Measurements from ENCODE around the gene TUBG2.

Gene TUBG2

GRCh38 chr17:42698736-42699414 is 39.8 kb downstream of the TUBG2 start:
- Histone ChIP-seq H3K79me2 (ENCODE audit: insufficient read depth, low read length) (no peaks in the 10 kb centered on the region), H3K4me3 (ENCODE audit: low read length, poor library complexity, severe bottlenecking) (no peak overlapping the region), H3F3A (ENCODE audit: low read depth) (no peaks in the 10 kb centered on the region), H3K4me2 (ENCODE audit: low read depth, low read length, poor library complexity, severe bottlenecking) (no peak overlapping the region), H4K20me1 (ENCODE audit: insufficient read depth, low read length, poor library complexity, severe bottlenecking) (no peaks in the 10 kb centered on the region), H3K27me3 (ENCODE audit: insufficient read depth, low read length, poor library complexity, severe bottlenecking) (no peaks in the 10 kb centered on the region), H3K9me2 (replicated peaks; ENCODE audit: low read depth, low read length) (no peaks in the 10 kb centered on the region), H3K36me3 (ENCODE audit: insufficient read depth, low read length) (peaks cover 6% of the 10 kb centered on the region; the same call in 1 of the 2 replicates), H3K9ac (ENCODE audit: low read depth, low read length, poor library complexity, severe bottlenecking) (no peak overlapping the region), H3K4me1 (ENCODE audit: insufficient read depth, low read length, poor library complexity, severe bottlenecking) (no peaks in the 10 kb centered on the region), H3K9me3 (ENCODE audit: insufficient read depth, low read depth, low read length) (no peaks in the 10 kb centered on the region), H2AFZ (ENCODE audit: low read length) (no peak overlapping the region)
- TF ChIP-seq CTCF (conservative IDR thresholded peaks at IDR 0.05; ENCODE audit: low read length) (no peak), EZH2phosphoT487 (IDR thresholded peaks at IDR 0.05; ENCODE audit: borderline replicate concordance) (no peak)

DNA sequence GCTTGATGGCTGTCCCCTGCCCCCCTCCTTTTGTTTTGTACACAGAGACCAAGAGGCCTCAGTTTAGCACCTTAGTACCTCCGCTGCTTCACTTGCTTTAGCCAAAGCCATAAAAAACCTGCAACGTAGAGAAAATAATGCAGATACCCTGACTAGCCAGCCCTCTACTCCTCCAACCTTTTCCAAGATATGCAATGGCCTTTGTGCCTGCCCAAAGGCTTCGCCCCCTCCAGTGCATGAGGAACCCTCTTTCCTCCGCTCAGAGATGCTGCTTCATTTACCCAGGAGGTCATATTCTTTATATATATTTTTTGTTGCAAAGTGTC is 40.3 kb downstream of the TUBG2 start:
- Histone ChIP-seq H3K27me3 (ENCODE audit: insufficient read depth, low read length, poor library complexity, severe bottlenecking) (no peaks in the 10 kb centered on the region), H3K9me3 (ENCODE audit: insufficient read depth, low read depth, low read length) (no peaks in the 10 kb centered on the region), H3K4me1 (ENCODE audit: insufficient read depth, low read length, poor library complexity, severe bottlenecking) (no peaks in the 10 kb centered on the region), H3K4me3 (ENCODE audit: low read length, poor library complexity, severe bottlenecking) (no peak overlapping the region), H3F3A (ENCODE audit: low read depth) (no peaks in the 10 kb centered on the region), H3K9me2 (replicated peaks; ENCODE audit: low read depth, low read length) (no peaks in the 10 kb centered on the region), H3K9ac (ENCODE audit: low read depth, low read length, poor library complexity, severe bottlenecking) (no peak overlapping the region), H4K20me1 (ENCODE audit: insufficient read depth, low read length, poor library complexity, severe bottlenecking) (no peaks in the 10 kb centered on the region), H3K79me2 (ENCODE audit: insufficient read depth, low read length) (no peaks in the 10 kb centered on the region), H2AFZ (ENCODE audit: low read length) (no peak overlapping the region), H3K36me3 (ENCODE audit: insufficient read depth, low read length) (peaks cover 9% of the 10 kb centered on the region; the same call in 1 of the 2 replicates), H3K4me2 (ENCODE audit: low read depth, low read length, poor library complexity, severe bottlenecking) (no peak overlapping the region)
- no peak for TF ChIP-seq EZH2phosphoT487 (IDR thresholded peaks at IDR 0.05; ENCODE audit: borderline replicate concordance)
- TF ChIP-seq CTCF (conservative IDR thresholded peaks at IDR 0.05; ENCODE audit: low read length), result no peak

GRCh38 chr17:42700586-42701289 is 41.7 kb downstream of the TUBG2 start:
- Histone ChIP-seq H3K4me1 (ENCODE audit: insufficient read depth, low read length, poor library complexity, severe bottlenecking) (no peaks in the 10 kb centered on the region), H3F3A (ENCODE audit: low read depth) (no peaks in the 10 kb centered on the region), H3K9me3 (ENCODE audit: insufficient read depth, low read depth, low read length) (no peaks in the 10 kb centered on the region), H3K9me2 (replicated peaks; ENCODE audit: low read depth, low read length) (no peaks in the 10 kb centered on the region), H3K79me2 (ENCODE audit: insufficient read depth, low read length) (no peaks in the 10 kb centered on the region), H3K9ac (ENCODE audit: low read depth, low read length, poor library complexity, severe bottlenecking) (no peak overlapping the region), H2AFZ (ENCODE audit: low read length) (no peak overlapping the region), H3K36me3 (ENCODE audit: insufficient read depth, low read length) (peaks cover 22% of the 10 kb centered on the region; the same call in 1 of the 2 replicates), H4K20me1 (ENCODE audit: insufficient read depth, low read length, poor library complexity, severe bottlenecking) (no peaks in the 10 kb centered on the region), H3K4me3 (ENCODE audit: low read length, poor library complexity, severe bottlenecking) (no peak overlapping the region), H3K27me3 (ENCODE audit: insufficient read depth, low read length, poor library complexity, severe bottlenecking) (no peaks in the 10 kb centered on the region), H3K4me2 (ENCODE audit: low read depth, low read length, poor library complexity, severe bottlenecking) (no peak overlapping the region)
- no peak for TF ChIP-seq CTCF (conservative IDR thresholded peaks at IDR 0.05; ENCODE audit: low read length)
- no peak for TF ChIP-seq EZH2phosphoT487 (IDR thresholded peaks at IDR 0.05; ENCODE audit: borderline replicate concordance)

Data from Loucy (cell line).